GM13977 (cell line): ENCODE measurements around the gene TMEM238L.

Experiments
- DNase-seq: peaks from one replicate; pipeline ENCODE4 v3.0.0; 2012; ENCODE audit warnings: low spot score
- in situ Hi-C: fragments of 300-500 bp; cut with MboI; formaldehyde crosslinking; loops from one replicate; pipeline ENCODE4 v1.12.0; 2022; ENCODE audit warnings: low sequenced_read_pairs, low pct_unique_long_range_greater_than_20kb, mixed read lengths, inconsistent platforms; ENCODE audit not compliant: unreplicated experiment
- TF ChIP-seq, protein P1 (sequence below): IDR thresholded peaks from 2 replicates; pipeline ENCODE4 v1.5.1; 2012; ENCODE audit warnings: mild to moderate bottlenecking, control low read depth; ENCODE audit not compliant: insufficient read depth; ENCODE audit errors: extremely low read depth, missing control alignments

Gene TMEM238L

DNA sequence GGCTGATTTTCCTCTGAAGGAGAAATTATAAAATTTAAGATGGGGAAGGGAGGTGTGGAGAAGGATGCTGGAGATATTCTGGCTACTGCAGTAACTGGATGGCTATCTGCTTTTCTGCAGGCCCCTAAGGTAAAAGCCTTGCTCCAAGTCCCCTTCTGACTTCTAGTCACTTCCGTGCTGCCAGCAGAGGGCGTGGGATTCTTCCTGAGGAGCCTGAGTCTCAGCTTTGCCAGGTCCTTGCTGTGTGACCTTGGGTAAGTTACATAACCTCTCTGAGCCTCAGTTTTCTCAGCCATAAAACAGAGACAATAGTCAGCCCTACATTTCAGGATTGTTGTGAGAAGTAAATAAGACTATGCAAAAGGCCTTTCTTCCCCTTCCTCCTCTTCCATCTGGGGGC is 49.8 kb downstream of the TMEM238L start:
- TF ChIP-seq, protein P1, sequence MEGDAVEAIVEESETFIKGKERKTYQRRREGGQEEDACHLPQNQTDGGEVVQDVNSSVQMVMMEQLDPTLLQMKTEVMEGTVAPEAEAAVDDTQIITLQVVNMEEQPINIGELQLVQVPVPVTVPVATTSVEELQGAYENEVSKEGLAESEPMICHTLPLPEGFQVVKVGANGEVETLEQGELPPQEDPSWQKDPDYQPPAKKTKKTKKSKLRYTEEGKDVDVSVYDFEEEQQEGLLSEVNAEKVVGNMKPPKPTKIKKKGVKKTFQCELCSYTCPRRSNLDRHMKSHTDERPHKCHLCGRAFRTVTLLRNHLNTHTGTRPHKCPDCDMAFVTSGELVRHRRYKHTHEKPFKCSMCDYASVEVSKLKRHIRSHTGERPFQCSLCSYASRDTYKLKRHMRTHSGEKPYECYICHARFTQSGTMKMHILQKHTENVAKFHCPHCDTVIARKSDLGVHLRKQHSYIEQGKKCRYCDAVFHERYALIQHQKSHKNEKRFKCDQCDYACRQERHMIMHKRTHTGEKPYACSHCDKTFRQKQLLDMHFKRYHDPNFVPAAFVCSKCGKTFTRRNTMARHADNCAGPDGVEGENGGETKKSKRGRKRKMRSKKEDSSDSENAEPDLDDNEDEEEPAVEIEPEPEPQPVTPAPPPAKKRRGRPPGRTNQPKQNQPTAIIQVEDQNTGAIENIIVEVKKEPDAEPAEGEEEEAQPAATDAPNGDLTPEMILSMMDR: peak; percentile 47
- DNase-seq: peak; percentile 44
- in situ Hi-C loops: no loop called here

DNA sequence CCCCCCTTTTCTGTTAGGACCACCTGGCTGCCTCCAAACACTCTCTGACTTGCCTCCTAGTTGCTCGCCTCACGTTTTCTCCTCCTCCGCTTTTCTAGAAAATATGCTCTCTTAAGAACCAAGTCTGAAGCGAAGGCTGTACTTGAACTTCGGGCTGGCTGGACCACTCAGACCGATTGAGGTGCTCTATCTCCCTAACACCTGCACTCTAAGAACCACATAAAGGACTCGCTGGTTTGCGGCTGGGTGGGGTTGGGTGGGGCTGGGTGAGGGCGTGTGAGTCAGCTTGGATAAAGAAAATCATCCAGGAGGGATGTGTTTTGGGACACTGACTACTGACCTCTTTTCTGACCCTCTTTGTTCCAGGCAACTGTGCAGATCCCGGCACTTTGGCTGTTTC is 51.2 kb downstream of the TMEM238L start:
- no peak for DNase-seq
- in situ Hi-C loops: no loop called here
- TF ChIP-seq, protein P1: no peak

DNA sequence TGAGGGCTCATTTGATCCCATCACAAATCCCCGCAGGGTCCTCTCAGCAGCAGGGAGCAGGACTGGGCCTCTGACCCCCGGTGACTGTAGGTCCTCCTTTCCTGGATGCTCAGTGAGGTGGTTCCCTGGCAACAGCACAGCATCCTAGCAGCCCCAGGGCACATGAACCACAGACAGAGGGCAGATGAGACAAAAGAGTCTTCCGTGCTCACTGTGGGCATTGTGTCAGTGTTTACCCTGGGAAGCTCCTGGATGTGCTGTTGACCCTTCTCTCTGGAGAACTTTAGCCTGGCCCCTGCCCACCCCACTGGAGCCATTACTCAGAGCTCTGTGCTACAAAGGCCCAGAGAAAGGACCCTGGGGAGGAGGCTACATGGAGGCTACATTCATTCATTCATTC is 52.3 kb downstream of the TMEM238L start:
- in situ Hi-C loops: no loop called here
- DNase-seq: no peak
- TF ChIP-seq, protein P1: no peak

DNA sequence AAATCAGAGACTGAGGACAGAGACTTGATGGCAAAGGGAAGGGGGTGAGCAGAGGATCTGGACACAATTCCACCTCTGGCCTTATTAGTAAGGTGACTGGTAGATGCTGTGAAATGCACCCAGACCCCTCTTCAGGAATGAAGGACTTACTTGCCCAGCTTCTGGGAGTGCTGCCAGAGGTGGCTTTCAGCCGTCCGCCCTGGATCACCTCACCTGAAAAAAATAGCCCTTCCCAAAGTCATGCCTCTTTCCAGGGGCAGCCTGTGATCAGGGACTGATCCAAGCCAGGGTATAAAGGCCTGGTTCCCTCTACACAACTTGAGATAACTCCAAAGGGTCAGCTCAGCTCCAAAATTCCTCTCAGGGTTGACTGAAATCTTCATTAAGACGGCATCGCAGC is 53.7 kb downstream of the TMEM238L start:
- TF ChIP-seq, protein P1: no peak
- DNase-seq: no peak
- in situ Hi-C loops: no loop called here

DNA sequence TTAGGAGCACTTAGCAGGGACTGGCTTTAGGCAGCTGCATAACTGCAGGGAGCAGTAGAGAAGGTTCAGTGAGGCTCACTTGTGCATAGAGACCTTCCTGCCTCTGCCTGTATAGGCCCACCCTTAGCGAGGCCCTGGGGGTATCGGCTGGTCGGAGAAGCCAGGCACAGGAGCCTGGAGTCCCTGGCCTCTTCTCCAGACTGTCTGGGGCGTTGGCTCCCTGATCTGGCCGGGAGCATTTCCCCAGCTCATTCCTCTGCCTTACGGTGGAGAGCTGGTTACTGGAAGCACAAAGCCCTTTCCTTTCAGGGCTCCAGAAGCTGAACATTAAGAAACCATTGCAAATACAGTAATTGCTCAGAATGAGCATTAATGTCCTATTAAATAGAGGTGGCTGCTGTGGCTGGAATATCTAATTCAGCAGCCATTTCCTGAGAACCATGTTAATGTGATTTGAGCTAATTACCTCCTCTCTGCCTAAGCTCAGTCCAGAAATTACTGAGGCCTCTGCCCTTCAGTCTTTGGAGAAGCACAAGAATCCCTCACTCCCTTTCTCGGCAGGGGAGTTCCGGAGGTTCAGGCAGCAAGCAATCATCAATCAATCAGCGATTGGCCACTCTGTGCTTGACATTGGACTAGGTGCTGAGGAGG is 55.2 kb downstream of the TMEM238L start:
- TF ChIP-seq, protein P1: no peak
- in situ Hi-C loops: no loop called here
- DNase-seq: no peak

DNA sequence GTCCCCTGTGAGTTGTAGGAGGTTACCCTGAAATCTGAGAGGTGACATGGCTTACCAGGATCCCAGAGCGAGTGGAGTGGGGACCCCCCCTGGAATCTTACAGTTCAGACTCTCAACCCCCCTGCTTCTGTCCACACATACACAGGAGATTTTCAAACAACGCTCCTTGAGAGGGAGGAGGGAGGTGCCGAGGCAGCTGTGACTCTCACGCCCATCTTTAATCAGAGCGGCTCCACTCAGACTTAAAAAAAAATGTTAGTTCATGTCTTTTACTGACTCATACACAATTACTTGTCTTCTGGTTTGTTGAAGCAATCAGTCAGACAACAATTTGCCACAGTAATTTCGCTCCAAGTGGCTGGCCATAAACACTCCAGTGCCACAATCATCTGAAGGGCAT is 58.7 kb downstream of the TMEM238L start:
- in situ Hi-C loops: no loop called here
- DNase-seq: no peak
- TF ChIP-seq, protein P1: no peak
